CD14-positive monocyte (primary cell): ENCODE measurements around the gene TMF1. TPM values are rescaled to one million over a fixed set of nuclear protein-coding genes. Genes with fewer than 3 reads are reported as not detected.

Experiments
- DNase-seq, 3 donors: peaks; one replicate each; pipeline ENCODE4 v3.0.0-alpha.2; 2011 to 2022
- H2AFZ ChIP-seq: 2 replicates; pipeline ENCODE4 v1.6.0; 2012; ENCODE audit warnings: mild to moderate bottlenecking, low read depth, low read length, inconsistent platforms; ENCODE audit not compliant: insufficient read depth, poor library complexity, severe bottlenecking
- H3K27ac ChIP-seq, 2 donors: 1 replicate in 1 of 2; 2 replicates in 1 of 2; pipeline ENCODE4 v1.5.1; 2012 to 2013; ENCODE audit warnings: low read length in 2 of 2, control low read depth in 1 of 2, inconsistent platforms in 1 of 2, low read depth in 1 of 2, mild to moderate bottlenecking in 1 of 2
- H3K27me3 ChIP-seq, 2 donors: one replicate each; pipeline versions ENCODE4 v1.6.0 to v1.6.1; 2011 to 2013; ENCODE audit warnings: low read length in 2 of 2; ENCODE audit not compliant: control insufficient read depth in 2 of 2, insufficient read depth in 2 of 2
- H3K36me3 ChIP-seq, 2 donors: replicated peaks in 1 of 2; 1 replicate in 1 of 2; 2 replicates in 1 of 2; pipeline versions ENCODE4 v1.5.1 to v1.6.1; 2012 to 2013; ENCODE audit warnings: low read length in 2 of 2, control low read depth in 1 of 2, inconsistent platforms in 1 of 2, mild to moderate bottlenecking in 1 of 2; ENCODE audit not compliant: insufficient read depth in 2 of 2, control insufficient read depth in 1 of 2
- H3K4me1 ChIP-seq, 2 donors: 1 replicate in 1 of 2; 2 replicates in 1 of 2; pipeline versions ENCODE4 v1.5.1 to v1.6.1; 2012 to 2013; ENCODE audit warnings: low read length in 2 of 2, control low read depth in 1 of 2, inconsistent platforms in 1 of 2, mild to moderate bottlenecking in 1 of 2, moderate library complexity in 1 of 2; ENCODE audit not compliant: insufficient read depth in 2 of 2, control insufficient read depth in 1 of 2
- H3K4me2 ChIP-seq: replicated peaks from 2 replicates; pipeline ENCODE3; 2012; ENCODE audit warnings: low read length, moderate library complexity, mild to moderate bottlenecking; ENCODE audit not compliant: poor library complexity, severe bottlenecking; ENCODE audit errors: extremely low read depth
- H3K4me3 ChIP-seq, 3 experiments: fragments of 200-600 bp in 1 of 3; sonication (generic) in 1 of 3; replicated peaks in 1 of 3; 1 replicate in 2 of 3; 2 replicates in 1 of 3; pipeline ENCODE4 v1.5.1; 2011 to 2013; ENCODE audit warnings: low read length in 3 of 3, mild to moderate bottlenecking in 3 of 3, control low read depth in 2 of 3, low read depth in 2 of 3, inconsistent platforms in 1 of 3, moderate library complexity in 1 of 3
- H3K79me2 ChIP-seq: 2 replicates; pipeline ENCODE4 v1.6.0; 2012; ENCODE audit warnings: mild to moderate bottlenecking, control low read depth, inconsistent platforms, low read length, moderate library complexity; ENCODE audit not compliant: insufficient read depth
- H3K9ac ChIP-seq: 2 replicates; pipeline ENCODE4 v1.6.0; 2017; ENCODE audit warnings: low read length, mild to moderate bottlenecking; ENCODE audit not compliant: insufficient read depth, poor library complexity, severe bottlenecking
- H3K9me3 ChIP-seq, 2 donors: replicated peaks in 1 of 2; 1 replicate in 1 of 2; 2 replicates in 1 of 2; pipeline versions ENCODE4 v1.5.1 to v1.6.1; 2012 to 2013; ENCODE audit warnings: low read length in 2 of 2, control low read depth in 1 of 2; ENCODE audit not compliant: control insufficient read depth in 1 of 2, insufficient read depth in 1 of 2
- H4K20me1 ChIP-seq: 2 replicates; pipeline ENCODE4 v1.6.0; 2012; ENCODE audit warnings: mild to moderate bottlenecking, low read length, control low read depth, moderate library complexity; ENCODE audit not compliant: insufficient read depth
- H3K27ac Mint-ChIP-seq, 7 donors: one replicate each; pipeline ENCODE4 v1.8.0; 2020; ENCODE audit warnings: mild to moderate bottlenecking in 7 of 7, mixed read lengths in 7 of 7, moderate library complexity in 6 of 7, inconsistent platforms in 2 of 7
- H3K27me3 Mint-ChIP-seq, 3 donors: one replicate each; pipeline ENCODE4 v1.8.0; 2021 to 2022; ENCODE audit warnings: low read depth in 3 of 3, mild to moderate bottlenecking in 3 of 3, mixed read lengths in 3 of 3, moderate library complexity in 3 of 3, inconsistent platforms in 1 of 3
- H3K36me3 Mint-ChIP-seq, 2 donors: one replicate each; pipeline ENCODE4 v1.8.0; 2020; ENCODE audit warnings: mixed read lengths in 2 of 2, inconsistent platforms in 1 of 2, mild to moderate bottlenecking in 1 of 2
- H3K4me1 Mint-ChIP-seq: one replicate; pipeline ENCODE4 v1.8.0; 2020; ENCODE audit warnings: mild to moderate bottlenecking, mixed read lengths
- H3K4me3 Mint-ChIP-seq, 2 donors: one replicate each; pipeline ENCODE4 v1.8.0; 2020; ENCODE audit warnings: mild to moderate bottlenecking in 2 of 2, mixed read lengths in 2 of 2, moderate library complexity in 1 of 2
- H3K9me3 Mint-ChIP-seq, 7 donors: one replicate each; pipeline ENCODE4 v1.8.0; 2020 to 2022; ENCODE audit warnings: mixed read lengths in 7 of 7, mild to moderate bottlenecking in 6 of 7, moderate library complexity in 6 of 7, inconsistent platforms in 2 of 7
- CTCF ChIP-seq: fragments of 200-600 bp; IDR thresholded peaks from one replicate; pipeline ENCODE4 v1.8.0; 2022; ENCODE audit warnings: antibody characterized with exemption, mild to moderate bottlenecking
- WGBS: methylation state at CpG from one replicate; pipeline ENCODE4 v1.1.5; 2013; ENCODE audit warnings: missing lambda C conversion rate; ENCODE audit not compliant: insufficient coverage; 5-methylcytosine and 5-hydroxymethylcytosine counted together
- intact Hi-C, 2 donors: fragments of 100-400 bp; cut with micrococcal nuclease; formaldehyde crosslinking; loops; one replicate each; pipeline versions ENCODE4 v1.15.0 to v1.15.1; 2023
- polyA plus RNA-seq, 3 donors: library from polyadenylated mRNA; depleted of rRNA in 1 of 3; unstranded in 2 of 3; stranded (reverse) in 1 of 3; fragments of 300-500 nt in 2 of 3; fragments of >200 nt in 1 of 3; fragmentation: Illumina TruSeq in 2 of 3; gene quantifications; 1 replicate in 2 of 3; 2 replicates in 1 of 3; pipeline ENCODE4 v1.2.3, GENCODE V29; 2012 to 2021

TMF1 gene
- polyA plus RNA-seq, 3 donors = 6.4 to 25.6 (median 23.1) TPM

GRCh38 chr3:69031635-69032034 is 20.5 kb downstream of the TMF1 start:
- Mint-ChIP-seq H3K4me3 (no peak overlapping the region), H3K36me3 (peaks cover 64 to 77% of the 10 kb centered on the region in 2 donors)

DNA sequence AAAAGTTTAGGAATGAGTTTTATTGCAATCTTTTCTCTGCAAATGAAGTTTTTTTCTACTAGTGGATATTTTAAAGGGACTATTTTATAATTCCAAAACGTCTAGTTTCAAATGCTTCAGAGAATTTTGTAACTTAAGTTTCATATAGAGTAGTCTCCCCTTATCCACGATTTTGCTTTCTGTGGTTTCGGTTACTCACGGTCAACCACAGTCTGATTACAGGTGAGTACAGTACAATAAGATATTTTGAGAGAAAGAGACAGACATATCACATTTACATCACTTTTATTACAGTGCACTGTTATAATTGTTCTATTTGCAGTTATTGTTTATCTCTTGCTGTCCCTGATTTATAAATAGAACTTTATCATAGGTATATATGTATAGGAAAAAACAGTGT is 31.3 kb downstream of the TMF1 start:
- H3K36me3 ChIP-seq = peaks cover 49 to 87% of the 10 kb centered on the region in 2 donors
- Mint-ChIP-seq H3K9me3 (no peaks in the 10 kb centered on the region), H3K27me3 (no peaks in the 10 kb centered on the region), H3K4me3 (no peak overlapping the region), H3K27ac (no peak overlapping the region), H3K4me1 (no peaks in the 10 kb centered on the region), H3K36me3 (peaks cover 36 to 56% of the 10 kb centered on the region in 2 donors)
- H3K4me1 ChIP-seq = no peaks in the 10 kb centered on the region
- no peak for TF ChIP-seq CTCF
- H3K9me3 ChIP-seq = no peaks in the 10 kb centered on the region
- no peaks in the 10 kb centered on the region for H3K27me3 ChIP-seq
- H3K27ac ChIP-seq = no peak overlapping the region
- intact Hi-C loops = no loop called here
- no peak overlapping the region for H3K9ac ChIP-seq
- no peak overlapping the region for H3K4me2 ChIP-seq
- no peaks in the 10 kb centered on the region for H4K20me1 ChIP-seq
- DNase-seq = no peak
- no peaks in the 10 kb centered on the region for H3K79me2 ChIP-seq
- no peak overlapping the region for H3K4me3 ChIP-seq
- no CpG with 5 or more reads among the region's 4 CpGs for WGBS
- H2AFZ ChIP-seq = no peak overlapping the region

More at GRCh38 chr3:69031635-69032034, 20.5 kb downstream of the TMF1 start:
- Histone ChIP-seq H3K4me2 (no peak overlapping the region), H3K27me3 (no peaks in the 10 kb centered on the region), H3K4me3 (no peak overlapping the region), H3K9me3 (no peaks in the 10 kb centered on the region), H3K36me3 (peaks cover 83 to 92% of the 10 kb centered on the region in 2 donors), H3K4me1 (peaks cover 13 to 14% of the 10 kb centered on the region in 2 donors), H3K9ac (no peak overlapping the region), H3K79me2 (peaks cover 7% of the 10 kb centered on the region), H4K20me1 (no peaks in the 10 kb centered on the region), H3K27ac (no peak overlapping the region), H2AFZ (no peak overlapping the region)
- intact Hi-C loops = no loop called here
- Mint-ChIP-seq H3K27ac (no peak overlapping the region), H3K9me3 (no peaks in the 10 kb centered on the region), H3K4me1 (peaks cover 8% of the 10 kb centered on the region), H3K27me3 (peaks cover 0 to 2% (median 0%) of the 10 kb centered on the region in 3 donors)
- WGBS = no CpG with 5 or more reads among the region's 1 CpG
- no peak for DNase-seq
- no peak for TF ChIP-seq CTCF
